WTC11 (cell line): ENCODE data around the gene ATP2B3. TPM values are rescaled to one million over a fixed set of nuclear protein-coding genes. Genes with fewer than 3 reads are reported as not detected.

Experiments used
- ATAC-seq: fragments of 200-7000 bp; cut with Tn5 transposase; 2 replicates; pipeline ENCODE4 v1.10.0; 2021; ENCODE audit warnings: mild to moderate bottlenecking, moderate library complexity
- CTCF ChIA-PET: fragments of 300-600 bp; sonication (Branson Sonifier 250); formaldehyde crosslinking; loops from one replicate; lab custom pipeline; 2021; ENCODE audit warnings: antibody characterized with exemption; lab: Charles Lee
- POLR2A ChIA-PET: fragments of 350-600 bp; sonication (Branson Sonifier 250); formaldehyde crosslinking; loops from one replicate; lab custom pipeline; 2021; ENCODE audit warnings: antibody characterized with exemption; lab: Charles Lee
- DNase-seq: peaks from one replicate; pipeline ENCODE4 v3.0.0; 2021; ENCODE audit warnings: low spot score
- H3K27ac Mint-ChIP-seq: 2 replicates; pipeline ENCODE4 v1.8.0; 2021; ENCODE audit warnings: mixed read lengths
- H3K27me3 Mint-ChIP-seq: 2 replicates; pipeline ENCODE4 v1.8.0; 2021; ENCODE audit warnings: low read depth, mild to moderate bottlenecking, moderate library complexity, mixed read lengths
- H3K36me3 Mint-ChIP-seq: 2 replicates; pipeline ENCODE4 v1.8.0; 2021; ENCODE audit warnings: mixed read lengths
- H3K4me1 Mint-ChIP-seq: 2 replicates; pipeline ENCODE4 v1.8.0; 2022; ENCODE audit warnings: mixed read lengths
- H3K4me3 Mint-ChIP-seq: 2 replicates; pipeline ENCODE4 v1.8.0; 2021; ENCODE audit warnings: mild to moderate bottlenecking, moderate library complexity, mixed read lengths
- H3K9me3 Mint-ChIP-seq: 2 replicates; pipeline ENCODE4 v1.8.0; 2021; ENCODE audit warnings: mixed read lengths
- CTCF ChIP-seq: fragments of 200-600 bp; IDR thresholded peaks from 2 replicates; pipeline ENCODE4 v1.8.0; 2022; ENCODE audit warnings: antibody characterized with exemption
- ESRRA ChIP-seq: sonication (generic); formaldehyde crosslinking; IDR thresholded peaks from 2 replicates; pipeline ENCODE4 v1.8.1; 2022; ENCODE audit warnings: mild to moderate bottlenecking, missing genetic modification reagents, borderline replicate concordance
- IRF2 ChIP-seq: sonication (generic); formaldehyde crosslinking; IDR thresholded peaks from 2 replicates; pipeline ENCODE4 v1.8.0; 2022; ENCODE audit warnings: low read depth, missing genetic modification reagents, borderline replicate concordance
- JAZF1 ChIP-seq: fragments of 250-450 bp; sonication (Bioruptor Pico); IDR thresholded peaks from 2 replicates; pipeline ENCODE4 v1.9.0; 2021; ENCODE audit warnings: moderate library complexity, mild to moderate bottlenecking, inconsistent platforms
- OVOL2 ChIP-seq: fragments of 250-450 bp; sonication (Bioruptor Pico); IDR thresholded peaks from 2 replicates; pipeline ENCODE4 v1.9.0; 2021; ENCODE audit warnings: mild to moderate bottlenecking, borderline replicate concordance
- PRDM15 ChIP-seq: sonication (generic); formaldehyde crosslinking; IDR thresholded peaks from 2 replicates; pipeline ENCODE4 v1.8.0; 2022; ENCODE audit warnings: missing genetic modification reagents
- RORB ChIP-seq: fragments of 250-450 bp; sonication (Bioruptor Pico); IDR thresholded peaks from 2 replicates; pipeline ENCODE4 v1.9.0; 2021; ENCODE audit warnings: mild to moderate bottlenecking
- STAT6 ChIP-seq: sonication (generic); formaldehyde crosslinking; conservative IDR thresholded peaks from 2 replicates; pipeline ENCODE4 v1.8.1; 2023; ENCODE audit warnings: mild to moderate bottlenecking, low read depth, missing genetic modification reagents, moderate library complexity
- ZBTB43 ChIP-seq: sonication (generic); formaldehyde crosslinking; IDR thresholded peaks from 2 replicates; pipeline ENCODE4 v1.8.1; 2023; ENCODE audit warnings: mild to moderate bottlenecking, missing genetic modification reagents
- ZNF281 ChIP-seq: sonication (generic); formaldehyde crosslinking; IDR thresholded peaks from 2 replicates; pipeline ENCODE4 v1.8.0; 2023; ENCODE audit warnings: mild to moderate bottlenecking, missing genetic modification reagents
- ZNF317 ChIP-seq: sonication (generic); formaldehyde crosslinking; IDR thresholded peaks from 2 replicates; pipeline ENCODE4 v1.8.1; 2023; ENCODE audit warnings: low read depth, mild to moderate bottlenecking, moderate library complexity, missing genetic modification reagents, borderline replicate concordance
- total RNA-seq: library from RNA; stranded (reverse); gene quantifications from 3 replicates; pipeline ENCODE4 v1.2.3, GENCODE V29; 2021
- TF ChIP-seq, protein P1 (sequence below): sonication (generic); formaldehyde crosslinking; IDR thresholded peaks from 2 replicates; pipeline ENCODE4 v1.8.0; 2022; ENCODE audit warnings: mild to moderate bottlenecking, missing genetic modification reagents
- TF ChIP-seq, protein P2 (sequence below): sonication (generic); formaldehyde crosslinking; IDR thresholded peaks from 2 replicates; pipeline ENCODE4 v1.8.1; 2023; ENCODE audit warnings: mild to moderate bottlenecking, missing genetic modification reagents

The ATP2B3 gene
- total RNA-seq, 1 experiment from 2014 or later: 0.28 TPM

- TF ChIP-seq ZNF281 (CRISPR knock-in tag): no peak
- TF ChIP-seq ESRRA: no peak
- TF ChIP-seq ZNF317 (CRISPR knock-in tag): no peak
- no peak for TF ChIP-seq IRF2 (CRISPR knock-in tag)
- TF ChIP-seq, protein P1, sequence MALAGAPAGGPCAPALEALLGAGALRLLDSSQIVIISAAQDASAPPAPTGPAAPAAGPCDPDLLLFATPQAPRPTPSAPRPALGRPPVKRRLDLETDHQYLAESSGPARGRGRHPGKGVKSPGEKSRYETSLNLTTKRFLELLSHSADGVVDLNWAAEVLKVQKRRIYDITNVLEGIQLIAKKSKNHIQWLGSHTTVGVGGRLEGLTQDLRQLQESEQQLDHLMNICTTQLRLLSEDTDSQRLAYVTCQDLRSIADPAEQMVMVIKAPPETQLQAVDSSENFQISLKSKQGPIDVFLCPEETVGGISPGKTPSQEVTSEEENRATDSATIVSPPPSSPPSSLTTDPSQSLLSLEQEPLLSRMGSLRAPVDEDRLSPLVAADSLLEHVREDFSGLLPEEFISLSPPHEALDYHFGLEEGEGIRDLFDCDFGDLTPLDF: no peak
- no peak for TF ChIP-seq OVOL2
- TF ChIP-seq RORB: no peak
- TF ChIP-seq CTCF: no peak
- TF ChIP-seq JAZF1 (CRISPR knock-in tag): no peak
These were observed 74.8 kb downstream of the ATP2B3 start (continued) for GRCh38 chrX:153592091-153592833.

DNA sequence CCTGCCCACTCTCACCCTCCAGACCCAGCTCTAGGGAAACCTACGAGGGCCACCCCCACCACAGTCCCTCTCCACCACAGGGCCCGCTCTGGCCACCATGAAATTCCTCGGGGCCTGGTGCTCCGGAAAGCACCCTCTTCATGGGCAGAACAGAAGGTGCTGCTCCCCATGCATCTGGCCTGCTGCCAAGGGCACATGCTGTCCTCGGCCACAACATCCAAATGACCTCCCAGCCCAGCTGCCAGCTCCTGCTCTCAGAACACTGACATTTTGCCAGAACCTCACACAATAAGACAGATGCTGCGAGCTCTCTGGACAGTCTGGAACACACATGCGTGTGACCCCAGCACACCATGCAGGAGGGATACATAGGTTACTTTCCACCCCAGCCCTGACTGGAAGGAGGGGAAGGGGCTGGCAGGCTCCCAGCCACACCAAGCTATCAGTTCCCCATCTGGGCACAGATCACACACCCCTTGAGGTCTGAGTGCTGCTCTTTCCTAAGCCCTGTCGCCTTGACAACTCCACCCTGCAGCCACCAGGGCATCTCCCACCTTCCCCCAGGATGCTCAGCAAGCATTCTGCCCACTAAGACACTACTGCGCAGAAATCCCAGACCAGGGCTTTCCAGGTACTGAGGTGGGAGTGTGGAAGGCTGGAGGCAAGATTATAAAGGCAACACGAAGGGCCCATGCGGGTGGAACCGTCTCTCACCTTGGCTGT lies 75.7 kb downstream of the ATP2B3 start:
- Mint-ChIP-seq H3K27ac (no peak overlapping the region), H3K9me3 (no peaks in the 10 kb centered on the region), H3K4me1 (peaks cover 6% of the 10 kb centered on the region), H3K27me3 (peaks cover 4% of the 10 kb centered on the region; the same call in 1 of the 2 replicates), H3K36me3 (peaks cover 7% of the 10 kb centered on the region), H3K4me3 (no peak overlapping the region)
- ChIA-PET POLR2A (no interaction called here), CTCF (interaction anchor here (1.0 kb wide), 1 partner anchor 57 kb away, joined by 6 read pairs; no protein-coding TSS in a partner anchor)
- DNase-seq (no peak), ATAC-seq (no peak)
- no peak for TF ChIP-seq STAT6 (CRISPR knock-in tag)
- TF ChIP-seq PRDM15 (CRISPR knock-in tag): no peak
- TF ChIP-seq ZBTB43 (CRISPR knock-in tag): no peak
- TF ChIP-seq, protein P2, sequence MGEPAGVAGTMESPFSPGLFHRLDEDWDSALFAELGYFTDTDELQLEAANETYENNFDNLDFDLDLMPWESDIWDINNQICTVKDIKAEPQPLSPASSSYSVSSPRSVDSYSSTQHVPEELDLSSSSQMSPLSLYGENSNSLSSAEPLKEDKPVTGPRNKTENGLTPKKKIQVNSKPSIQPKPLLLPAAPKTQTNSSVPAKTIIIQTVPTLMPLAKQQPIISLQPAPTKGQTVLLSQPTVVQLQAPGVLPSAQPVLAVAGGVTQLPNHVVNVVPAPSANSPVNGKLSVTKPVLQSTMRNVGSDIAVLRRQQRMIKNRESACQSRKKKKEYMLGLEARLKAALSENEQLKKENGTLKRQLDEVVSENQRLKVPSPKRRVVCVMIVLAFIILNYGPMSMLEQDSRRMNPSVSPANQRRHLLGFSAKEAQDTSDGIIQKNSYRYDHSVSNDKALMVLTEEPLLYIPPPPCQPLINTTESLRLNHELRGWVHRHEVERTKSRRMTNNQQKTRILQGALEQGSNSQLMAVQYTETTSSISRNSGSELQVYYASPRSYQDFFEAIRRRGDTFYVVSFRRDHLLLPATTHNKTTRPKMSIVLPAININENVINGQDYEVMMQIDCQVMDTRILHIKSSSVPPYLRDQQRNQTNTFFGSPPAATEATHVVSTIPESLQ (CRISPR knock-in tag): no peak
